Transverse colon (tissue), 4 donors: ENCODE measurements around the gene LARP1.

Experiments used
- EP300 ChIP-seq: sonication (generic); formaldehyde crosslinking; IDR thresholded peaks from one replicate; pipeline ENCODE4 v1.6.1; 2017; ENCODE audit warnings: antibody characterized with exemption, low read depth
- POLR2A ChIP-seq: fragments of 450-650 bp; IDR thresholded peaks from one replicate; pipeline ENCODE4 v1.6.1; 2016; ENCODE audit warnings: antibody characterized with exemption, mild to moderate bottlenecking, moderate library complexity
- POLR2AphosphoS5 ChIP-seq, 3 donors: sonication (generic); formaldehyde crosslinking; IDR thresholded peaks; one replicate each; pipeline ENCODE4 v1.6.1; 2016; ENCODE audit warnings: antibody characterized with exemption in 3 of 3
- TF ChIP-seq, protein P1 (sequence below), 5 experiments: fragments of 200-600 bp in 3 of 5; fragments of 450-650 bp in 2 of 5; sonication (generic) in 3 of 5; IDR thresholded peaks; 1 replicate in 2 of 5; 2 replicates in 3 of 5; pipeline ENCODE4 v1.5.1; 2016 to 2017; ENCODE audit warnings: antibody characterized with exemption in 5 of 5, inconsistent platforms in 3 of 5, mild to moderate bottlenecking in 2 of 5, moderate library complexity in 1 of 5

DNA sequence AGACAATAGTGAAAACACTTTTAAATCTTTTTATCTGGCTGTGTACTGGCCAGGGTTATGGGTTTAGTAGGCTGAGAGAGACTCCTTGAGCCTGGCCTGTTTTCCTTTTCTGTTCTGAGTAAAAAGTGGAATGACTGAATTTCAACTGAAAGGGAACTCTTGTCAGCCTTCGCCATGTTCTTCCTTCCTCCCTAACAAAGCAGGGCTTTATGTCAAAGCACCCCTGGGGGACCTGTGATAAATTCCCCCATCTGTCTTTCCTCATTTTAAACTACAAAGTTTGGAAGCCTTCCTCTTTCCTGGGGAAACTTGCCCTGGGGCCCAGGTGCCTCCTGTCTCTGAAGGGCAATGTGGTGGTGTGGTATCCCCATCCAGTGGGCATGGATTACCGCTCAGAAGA, 29.7 kb downstream of the LARP1 start:
- TF ChIP-seq, protein P1, sequence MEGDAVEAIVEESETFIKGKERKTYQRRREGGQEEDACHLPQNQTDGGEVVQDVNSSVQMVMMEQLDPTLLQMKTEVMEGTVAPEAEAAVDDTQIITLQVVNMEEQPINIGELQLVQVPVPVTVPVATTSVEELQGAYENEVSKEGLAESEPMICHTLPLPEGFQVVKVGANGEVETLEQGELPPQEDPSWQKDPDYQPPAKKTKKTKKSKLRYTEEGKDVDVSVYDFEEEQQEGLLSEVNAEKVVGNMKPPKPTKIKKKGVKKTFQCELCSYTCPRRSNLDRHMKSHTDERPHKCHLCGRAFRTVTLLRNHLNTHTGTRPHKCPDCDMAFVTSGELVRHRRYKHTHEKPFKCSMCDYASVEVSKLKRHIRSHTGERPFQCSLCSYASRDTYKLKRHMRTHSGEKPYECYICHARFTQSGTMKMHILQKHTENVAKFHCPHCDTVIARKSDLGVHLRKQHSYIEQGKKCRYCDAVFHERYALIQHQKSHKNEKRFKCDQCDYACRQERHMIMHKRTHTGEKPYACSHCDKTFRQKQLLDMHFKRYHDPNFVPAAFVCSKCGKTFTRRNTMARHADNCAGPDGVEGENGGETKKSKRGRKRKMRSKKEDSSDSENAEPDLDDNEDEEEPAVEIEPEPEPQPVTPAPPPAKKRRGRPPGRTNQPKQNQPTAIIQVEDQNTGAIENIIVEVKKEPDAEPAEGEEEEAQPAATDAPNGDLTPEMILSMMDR (IDR thresholded peaks at IDR 0.05) = no peak
- TF ChIP-seq POLR2A (no peak), POLR2AphosphoS5 (IDR thresholded peaks at IDR 0.05) (no peak), EP300 (no peak)
